GM20000 (cell line): ENCODE data around the gene TBC1D12.

Source experiments
- DNase-seq: peaks from one replicate; pipeline ENCODE4 v3.0.0; 2012; ENCODE audit warnings: low spot score
- TF ChIP-seq, protein P1 (sequence below): IDR thresholded peaks from 2 replicates; pipeline ENCODE4 v1.5.1; 2012; ENCODE audit warnings: mild to moderate bottlenecking, control low read depth; ENCODE audit errors: extremely low read depth, missing control alignments

Gene TBC1D12

DNA sequence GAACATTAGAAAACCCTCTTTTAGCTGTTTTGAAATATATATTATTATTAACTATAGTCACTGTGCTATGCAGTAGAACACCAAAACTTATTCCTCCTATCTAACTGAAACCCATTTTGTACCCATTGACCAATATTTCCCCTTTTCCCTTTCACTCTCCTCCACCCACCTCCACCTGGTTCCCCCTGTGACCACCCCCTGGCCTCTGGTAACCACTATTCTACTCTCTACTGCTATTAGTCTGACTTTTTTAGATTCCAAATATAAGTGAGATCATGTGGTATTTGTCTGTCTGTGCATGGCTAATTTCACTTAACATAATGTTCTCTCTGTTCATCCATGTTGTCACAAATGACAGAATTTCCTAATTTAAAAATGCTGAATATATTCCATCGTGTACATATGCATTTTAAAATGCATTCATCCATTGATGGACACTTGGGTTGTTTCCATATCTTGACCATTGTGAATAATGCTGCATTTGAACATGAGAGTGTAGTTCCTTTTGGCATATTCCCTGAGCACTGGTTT is 18.7 kb downstream of the TBC1D12 start:
- TF ChIP-seq, protein P1, sequence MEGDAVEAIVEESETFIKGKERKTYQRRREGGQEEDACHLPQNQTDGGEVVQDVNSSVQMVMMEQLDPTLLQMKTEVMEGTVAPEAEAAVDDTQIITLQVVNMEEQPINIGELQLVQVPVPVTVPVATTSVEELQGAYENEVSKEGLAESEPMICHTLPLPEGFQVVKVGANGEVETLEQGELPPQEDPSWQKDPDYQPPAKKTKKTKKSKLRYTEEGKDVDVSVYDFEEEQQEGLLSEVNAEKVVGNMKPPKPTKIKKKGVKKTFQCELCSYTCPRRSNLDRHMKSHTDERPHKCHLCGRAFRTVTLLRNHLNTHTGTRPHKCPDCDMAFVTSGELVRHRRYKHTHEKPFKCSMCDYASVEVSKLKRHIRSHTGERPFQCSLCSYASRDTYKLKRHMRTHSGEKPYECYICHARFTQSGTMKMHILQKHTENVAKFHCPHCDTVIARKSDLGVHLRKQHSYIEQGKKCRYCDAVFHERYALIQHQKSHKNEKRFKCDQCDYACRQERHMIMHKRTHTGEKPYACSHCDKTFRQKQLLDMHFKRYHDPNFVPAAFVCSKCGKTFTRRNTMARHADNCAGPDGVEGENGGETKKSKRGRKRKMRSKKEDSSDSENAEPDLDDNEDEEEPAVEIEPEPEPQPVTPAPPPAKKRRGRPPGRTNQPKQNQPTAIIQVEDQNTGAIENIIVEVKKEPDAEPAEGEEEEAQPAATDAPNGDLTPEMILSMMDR, result no peak
- no peak for DNase-seq

DNA sequence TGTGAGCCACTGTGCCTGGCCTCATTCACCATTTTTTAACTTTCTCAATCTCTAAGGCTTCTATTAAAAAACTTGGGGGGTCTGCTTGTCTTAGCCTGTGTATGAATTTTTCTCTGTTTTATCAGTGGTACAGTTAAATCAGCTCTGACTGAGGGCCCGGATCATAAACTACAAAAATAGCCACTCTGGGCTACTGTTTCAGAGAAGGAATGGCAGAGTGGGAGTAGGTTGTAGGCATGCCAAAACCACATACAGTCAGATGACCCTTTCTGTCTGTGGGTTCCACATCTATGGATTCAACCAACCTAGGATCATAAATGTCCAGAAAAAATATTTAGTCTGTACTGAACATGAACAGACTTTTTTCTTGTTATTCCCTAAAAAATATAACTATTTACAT is 21.3 kb downstream of the TBC1D12 start:
- TF ChIP-seq, protein P1, result no peak
- DNase-seq, result no peak

DNA sequence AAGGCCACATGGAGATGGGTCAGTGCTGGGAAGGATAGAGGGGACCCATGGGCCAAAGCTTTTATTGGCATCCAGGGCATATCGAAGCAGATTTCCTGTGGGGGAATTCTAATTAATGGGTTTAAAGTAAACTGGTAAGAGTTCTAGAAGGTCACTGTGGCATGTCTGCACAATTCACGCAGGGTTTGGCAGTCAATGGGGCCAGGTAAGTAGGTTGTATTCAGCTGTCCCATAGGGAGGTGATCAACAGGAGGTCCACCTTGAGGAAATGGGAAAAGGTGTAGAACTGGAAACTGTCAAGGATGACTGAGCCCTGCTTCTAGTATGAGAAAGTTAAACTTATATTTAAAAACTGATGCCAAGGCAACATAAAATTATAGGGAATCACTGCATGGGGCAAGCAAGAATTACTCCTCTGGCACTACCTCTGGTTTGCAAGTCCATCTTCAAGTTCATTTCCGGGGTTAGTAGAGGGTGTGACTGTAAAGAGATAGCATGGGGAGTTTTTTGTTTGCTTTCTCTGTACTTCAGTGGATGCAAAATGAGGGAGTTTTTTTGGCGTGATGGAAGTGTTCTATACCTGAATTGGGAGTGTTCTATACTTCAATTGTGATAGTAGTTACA is 22.5 kb downstream of the TBC1D12 start:
- DNase-seq, result no peak

DNA sequence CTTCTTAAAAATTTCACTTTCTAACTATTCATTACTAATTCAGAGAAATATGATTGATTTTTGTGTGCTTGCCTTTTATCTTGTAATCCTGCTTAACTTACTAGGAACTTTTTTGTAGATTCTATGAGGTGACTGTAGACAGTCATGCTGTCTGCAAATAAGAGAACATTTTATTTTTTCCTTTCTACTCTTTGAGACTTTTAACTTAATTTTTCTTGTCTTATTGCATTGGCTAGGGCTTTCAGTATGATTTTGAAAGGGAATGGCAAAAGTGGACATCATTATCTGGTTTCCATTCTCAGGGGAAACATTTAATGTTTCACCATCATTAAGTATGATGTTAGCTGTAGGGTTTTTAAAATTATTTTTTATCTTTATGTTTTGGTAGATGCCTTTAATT is 23.6 kb downstream of the TBC1D12 start:
- no peak for DNase-seq
- TF ChIP-seq, protein P1, result no peak

More for the DNA sequence above, 22.5 kb downstream of the TBC1D12 start:
- TF ChIP-seq, protein P1, result no peak

DNA sequence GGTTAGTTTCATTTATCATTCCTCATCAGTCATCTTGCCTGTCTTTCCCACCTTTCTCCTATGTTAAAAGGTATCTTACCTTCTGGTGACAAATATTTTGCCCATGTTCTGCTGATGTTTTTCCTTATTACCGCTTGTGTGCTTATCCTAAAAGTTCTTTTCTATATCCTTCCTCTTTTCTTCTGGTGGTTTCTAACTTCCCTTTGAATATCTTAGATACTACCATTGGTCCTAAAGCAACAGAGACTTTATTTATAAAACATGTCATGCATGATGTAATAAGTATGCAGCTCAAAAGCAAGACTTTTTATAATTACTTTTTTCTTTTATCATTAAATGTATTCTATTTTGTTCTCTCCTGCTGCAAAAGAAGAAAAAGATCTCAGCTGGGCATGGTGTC is 24.8 kb downstream of the TBC1D12 start:
- DNase-seq, result no peak
- TF ChIP-seq, protein P1, result no peak

DNA sequence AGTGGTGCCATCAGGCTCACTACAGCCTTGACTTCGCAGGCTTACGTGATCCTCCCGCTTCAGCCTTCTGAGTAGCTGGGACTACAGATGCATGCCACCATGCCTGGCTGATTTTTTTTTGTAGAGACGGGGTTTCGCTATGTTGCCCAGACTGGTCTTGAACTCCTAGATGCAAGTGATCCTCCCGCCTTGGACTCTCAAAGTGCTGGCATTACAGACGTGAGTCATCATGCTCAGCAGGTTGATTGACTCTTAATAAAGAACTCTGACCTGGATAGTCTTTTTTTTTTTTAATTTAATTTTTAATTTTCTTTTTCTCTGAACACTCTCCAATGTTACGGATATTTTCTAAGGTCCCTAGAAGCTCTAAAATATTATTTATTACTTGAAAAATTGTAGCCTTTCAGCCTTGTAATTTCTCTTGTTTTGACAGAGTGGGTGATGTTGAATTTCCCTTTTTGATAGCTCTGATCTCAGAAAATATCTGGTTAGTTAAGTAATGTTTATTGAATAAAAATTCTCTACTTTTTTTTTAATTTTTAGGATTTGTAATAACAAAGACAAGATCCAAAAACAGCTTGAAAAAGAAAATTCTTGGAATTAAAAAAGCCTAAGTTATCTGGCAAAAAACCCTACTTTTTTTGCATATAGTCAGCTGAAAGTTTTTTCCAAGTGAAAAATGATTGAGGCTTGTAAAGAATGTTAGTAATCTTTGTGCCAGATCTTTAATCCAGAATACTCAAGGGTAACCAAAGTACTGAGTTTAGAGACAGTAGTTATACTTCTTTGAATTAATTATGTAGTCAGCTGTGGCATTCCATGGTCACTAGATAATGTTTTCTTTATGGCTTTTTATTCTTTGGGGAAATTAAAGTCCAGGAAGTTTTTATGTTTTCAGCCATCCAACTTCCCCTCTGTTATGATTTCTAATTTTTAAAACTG is 26.7 kb downstream of the TBC1D12 start:
- no peak for DNase-seq
- TF ChIP-seq, protein P1, result no peak

DNA sequence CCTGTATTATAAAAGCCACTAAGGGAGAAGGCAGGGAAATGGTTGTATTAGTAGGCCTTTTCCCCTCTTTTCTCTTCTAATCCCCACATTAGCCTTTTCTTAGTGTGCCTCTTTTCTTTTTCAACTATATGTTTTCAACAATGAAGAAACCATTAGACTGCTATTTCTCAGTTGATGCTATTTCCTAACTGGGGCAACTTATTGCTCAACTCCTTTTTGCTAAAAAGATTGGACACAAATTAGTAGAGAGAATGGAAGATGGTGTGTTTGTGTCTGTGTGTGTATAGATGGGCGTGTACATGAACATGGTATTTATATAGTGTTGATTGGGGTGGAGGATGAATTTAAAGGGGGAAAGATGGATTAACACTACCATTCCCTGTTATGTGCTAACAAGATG is 28.4 kb downstream of the TBC1D12 start:
- TF ChIP-seq, protein P1, result no peak

More for the DNA sequence above, 28.4 kb downstream of the TBC1D12 start:
- DNase-seq, result no peak
